Thyroid gland (tissue), 4 donors: ENCODE data around the gene PTPN13.

ENCODE experiments used
- CTCF ChIP-seq, 6 experiments: fragments of 200-600 bp in 3 of 6; fragments of 450-650 bp in 3 of 6; sonication (generic) in 3 of 6; IDR thresholded peaks; one replicate each; pipeline ENCODE4 v1.5.1; 2016 to 2019; ENCODE audit warnings: antibody characterized with exemption in 6 of 6, mild to moderate bottlenecking in 2 of 6, inconsistent platforms in 1 of 6, moderate library complexity in 1 of 6
- POLR2A ChIP-seq, 2 donors: fragments of 450-650 bp; IDR thresholded peaks; one replicate each; pipeline ENCODE4 v1.6.1; 2017; ENCODE audit warnings: antibody characterized with exemption in 2 of 2, mild to moderate bottlenecking in 2 of 2, moderate library complexity in 1 of 2

GRCh38 chr4:86847571-86847970 lies 253.5 kb downstream of the PTPN13 start:
- TF ChIP-seq CTCF (IDR thresholded peaks at IDR 0.05), result no peak
- no peak for TF ChIP-seq POLR2A (IDR thresholded peaks at IDR 0.05)
